Gastroesophageal sphincter (tissue), 4 donors: ENCODE data around the gene GGNBP2. TPM values are rescaled to one million over a fixed set of nuclear protein-coding genes. Genes with fewer than 3 reads are reported as not detected.

Experiments
- ATAC-seq: fragments of 150-250 bp; one replicate; pipeline ENCODE4 v1.9.1; 2016; ENCODE audit warnings: mild to moderate bottlenecking, moderate library complexity
- H3K27ac ChIP-seq, 4 donors: fragments of 200-600 bp; sonication (generic) in 3 of 4; 1 replicate in 3 of 4; 2 replicates in 1 of 4; pipeline ENCODE4 v1.5.1; 2016 to 2019
- H3K27me3 ChIP-seq: fragments of 200-600 bp; sonication (generic); one replicate; pipeline ENCODE4 v1.5.1; 2019
- H3K36me3 ChIP-seq, 2 donors: fragments of 200-600 bp; sonication (generic); one replicate each; pipeline ENCODE4 v1.5.1; 2019; ENCODE audit warnings: control low read depth in 1 of 2
- H3K4me1 ChIP-seq, 3 donors: fragments of 200-600 bp; sonication (generic); 1 replicate in 2 of 3; 2 replicates in 1 of 3; pipeline ENCODE4 v1.5.1; 2016 to 2019; ENCODE audit warnings: control low read depth in 2 of 3
- H3K4me3 ChIP-seq, 2 donors: fragments of 200-600 bp; sonication (generic); one replicate each; pipeline ENCODE4 v1.5.1; 2019; ENCODE audit warnings: mild to moderate bottlenecking in 1 of 2, moderate library complexity in 1 of 2
- H3K9me3 ChIP-seq, 3 donors: fragments of 200-600 bp; sonication (generic); one replicate each; pipeline ENCODE4 v1.5.1; 2017 to 2019; ENCODE audit warnings: control low read depth in 2 of 3
- CTCF ChIP-seq, 4 experiments: fragments of 200-600 bp in 2 of 4; fragments of 450-650 bp in 2 of 4; sonication (generic) in 1 of 4; IDR thresholded peaks; one replicate each; pipeline ENCODE4 v1.5.1; 2017 to 2019; ENCODE audit warnings: antibody characterized with exemption in 4 of 4, mild to moderate bottlenecking in 2 of 4, moderate library complexity in 2 of 4
- EP300 ChIP-seq: sonication (generic); formaldehyde crosslinking; IDR thresholded peaks from one replicate; pipeline ENCODE4 v1.6.1; 2017; ENCODE audit warnings: antibody characterized with exemption, mild to moderate bottlenecking
- POLR2A ChIP-seq, 2 donors: fragments of 450-650 bp; IDR thresholded peaks; one replicate each; pipeline ENCODE4 v1.6.1; 2017; ENCODE audit warnings: antibody characterized with exemption in 2 of 2, mild to moderate bottlenecking in 2 of 2, moderate library complexity in 1 of 2
- POLR2AphosphoS5 ChIP-seq: sonication (generic); formaldehyde crosslinking; IDR thresholded peaks from one replicate; pipeline ENCODE4 v1.6.1; 2017; ENCODE audit warnings: antibody characterized with exemption
- WGBS, 2 donors: methylation state at CpG; one replicate each; pipeline ENCODE4 v1.1.5; 2018; ENCODE audit warnings: low coverage in 1 of 2; 5-methylcytosine and 5-hydroxymethylcytosine counted together
- total RNA-seq, 4 donors: library from RNA; depleted of rRNA; stranded (reverse); fragments of >200 nt; gene quantifications; one replicate each; pipeline ENCODE4 v1.1.0, GENCODE V29; 2016

GGNBP2 gene
- total RNA-seq, 4 donors from 2014 or later, result 40.1 to 62.9 (median 53.6) TPM

GRCh38 chr17:36616061-36617029, 71.6 kb downstream of the GGNBP2 start:
- H3K4me3 ChIP-seq, result no peak overlapping the region
- H3K27ac ChIP-seq, result no peak overlapping the region
- TF ChIP-seq CTCF (IDR thresholded peaks at IDR 0.05) (no peak), EP300 (no peak), POLR2AphosphoS5 (no peak), POLR2A (IDR thresholded peaks at IDR 0.05) (no peak)
- WGBS, 2 donors, result 65 to 72% methylated on average over 6 to 8 of the region's 16 CpGs
- no peaks in the 10 kb centered on the region for H3K9me3 ChIP-seq
- no peak for ATAC-seq
- H3K27me3 ChIP-seq, result peaks cover 84% of the 10 kb centered on the region
- no peaks in the 10 kb centered on the region for H3K4me1 ChIP-seq
- no peaks in the 10 kb centered on the region for H3K36me3 ChIP-seq

- 67% methylated on average over 3 of the region's 7 CpGs; no CpG with 5 or more reads in 1 of the 2 donors for WGBS, 2 donors
- no peaks in the 10 kb centered on the region for H3K4me1 ChIP-seq
- no peaks in the 10 kb centered on the region for H3K36me3 ChIP-seq
- TF ChIP-seq EP300 (no peak), POLR2A (IDR thresholded peaks at IDR 0.05) (no peak), CTCF (IDR thresholded peaks at IDR 0.05) (no peak), POLR2AphosphoS5 (no peak)
- ATAC-seq, result no peak
- no peak overlapping the region for H3K4me3 ChIP-seq
- H3K27ac ChIP-seq, result no peak overlapping the region
- peaks cover 91% of the 10 kb centered on the region for H3K27me3 ChIP-seq
- H3K9me3 ChIP-seq, result no peaks in the 10 kb centered on the region
Measured at GRCh38 chr17:36617773-36618172, 73.1 kb downstream of the GGNBP2 start.

DNA sequence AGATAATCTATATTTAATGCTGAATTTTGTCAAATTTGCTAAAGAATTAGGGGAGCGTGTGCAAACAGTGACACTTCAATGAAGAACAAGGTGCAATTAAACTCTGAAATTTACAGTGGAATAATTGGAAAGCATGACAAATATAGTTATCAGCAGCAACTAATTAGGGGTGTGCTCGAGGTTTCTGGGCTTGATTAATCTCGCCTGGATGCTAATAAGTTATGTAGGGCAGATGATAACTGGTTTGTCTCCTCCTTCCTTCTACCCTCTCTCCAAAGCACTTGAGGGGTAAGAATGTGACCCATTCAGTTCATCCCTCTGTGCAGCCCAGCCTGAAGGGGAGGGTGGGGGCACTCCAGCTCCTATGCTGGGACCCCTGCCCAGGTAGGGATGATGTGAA, 78.6 kb downstream of the GGNBP2 start:
- Histone ChIP-seq H3K27me3 (peaks cover 46% of the 10 kb centered on the region), H3K9me3 (no peaks in the 10 kb centered on the region), H3K36me3 (no peaks in the 10 kb centered on the region), H3K27ac (no peak overlapping the region), H3K4me1 (no peaks in the 10 kb centered on the region), H3K4me3 (no peak overlapping the region)
- TF ChIP-seq POLR2AphosphoS5 (no peak), POLR2A (IDR thresholded peaks at IDR 0.05) (no peak), EP300 (no peak), CTCF (IDR thresholded peaks at IDR 0.05) (no peak)
- ATAC-seq, result no peak
- 60 to 100% methylated on average over 1 to 3 of the region's 3 CpGs for WGBS, 2 donors

DNA sequence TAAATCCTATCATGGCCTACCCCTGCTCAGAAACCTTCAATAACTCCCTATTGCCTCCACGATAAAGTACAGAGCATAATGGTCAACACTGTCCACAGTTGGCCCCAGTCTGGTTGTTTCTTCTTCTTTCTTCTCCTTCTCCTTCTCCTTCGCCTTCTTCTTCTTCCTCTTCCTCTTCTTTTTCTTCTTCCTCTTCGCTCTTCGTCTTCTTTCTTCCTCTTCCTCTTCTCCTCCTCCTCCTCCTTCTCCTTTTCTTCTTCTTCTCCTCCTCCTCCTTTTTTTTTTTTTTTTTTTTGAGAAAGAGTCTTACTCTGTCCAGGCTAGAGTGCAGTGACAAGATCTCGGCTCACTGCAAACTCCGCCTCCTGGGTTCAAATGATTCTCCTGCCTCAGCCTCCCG, 80.5 kb downstream of the GGNBP2 start:
- 82 to 94% methylated on average over 2 to 4 of the region's 7 CpGs for WGBS, 2 donors
- Histone ChIP-seq H3K4me1 (peaks cover 0 to 7% (median 0%) of the 10 kb centered on the region in 3 donors), H3K4me3 (no peak overlapping the region), H3K27ac (no peak overlapping the region), H3K27me3 (peaks cover 38% of the 10 kb centered on the region), H3K36me3 (no peaks in the 10 kb centered on the region), H3K9me3 (no peaks in the 10 kb centered on the region)
- TF ChIP-seq EP300 (no peak), POLR2AphosphoS5 (no peak), POLR2A (IDR thresholded peaks at IDR 0.05) (no peak), CTCF (IDR thresholded peaks at IDR 0.05) (no peak)
- no peak for ATAC-seq

GRCh38 chr17:36627101-36627500, 82.4 kb downstream of the GGNBP2 start:
- no peak for ATAC-seq
- H3K36me3 ChIP-seq, result no peaks in the 10 kb centered on the region
- 61 to 74% methylated on average over 6 to 12 of the region's 12 CpGs for WGBS, 2 donors
- peaks cover 38% of the 10 kb centered on the region for H3K27me3 ChIP-seq
- H3K4me3 ChIP-seq, result no peak overlapping the region
- TF ChIP-seq POLR2A (IDR thresholded peaks at IDR 0.05), result no peak
- TF ChIP-seq EP300, result no peak
- TF ChIP-seq CTCF (IDR thresholded peaks at IDR 0.05), result no peak
- no peak for TF ChIP-seq POLR2AphosphoS5
- H3K9me3 ChIP-seq, result no peaks in the 10 kb centered on the region
- H3K27ac ChIP-seq, result no peak overlapping the region
- peaks cover 0 to 7% (median 0%) of the 10 kb centered on the region in 3 donors for H3K4me1 ChIP-seq
